ENCODE data around the gene SEPTIN5. TPM values are rescaled to one million over a fixed set of nuclear protein-coding genes. Genes with fewer than 3 reads are reported as not detected.

The SEPTIN5 gene
- polyA plus RNA-seq, 4 donors, result 33.6 to 37.5 (median 34.6) TPM

- no peak for DNase-seq (ENCODE audit: low read depth in 4 of 4, low spot score in 3 of 4)
Observed at GRCh38 chr22:19745155-19746101, 31.1 kb downstream of the SEPTIN5 start.

GRCh38 chr22:19746726-19747125, 32.4 kb downstream of the SEPTIN5 start:
- no peak for DNase-seq (ENCODE audit: low read depth in 4 of 4, low spot score in 3 of 4)

DNA sequence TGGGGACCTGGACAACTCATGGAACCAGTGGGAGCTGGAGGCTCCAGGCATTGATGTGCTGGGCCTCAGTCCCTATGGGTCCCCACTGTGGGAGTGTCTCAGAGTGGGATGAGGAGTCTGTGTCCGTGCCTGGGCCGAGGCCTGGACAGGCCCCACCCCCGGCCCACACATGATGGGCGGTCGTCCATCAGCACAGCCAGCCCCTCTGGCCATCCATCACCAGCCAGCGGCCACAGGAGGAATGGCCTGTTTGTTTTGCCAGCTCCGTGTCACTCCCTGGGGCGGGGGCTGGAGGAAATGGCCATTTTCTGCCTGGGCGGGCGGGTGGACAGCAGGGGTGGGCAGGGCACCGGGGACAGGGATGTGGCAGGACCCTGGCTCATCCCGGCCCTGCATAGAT, 33.2 kb downstream of the SEPTIN5 start:
- no peak for DNase-seq (ENCODE audit: low read depth in 4 of 4, low spot score in 3 of 4)

GRCh38 chr22:19748139-19748538, 33.8 kb downstream of the SEPTIN5 start:
- no peak for DNase-seq (ENCODE audit: low read depth in 4 of 4, low spot score in 3 of 4)

DNA sequence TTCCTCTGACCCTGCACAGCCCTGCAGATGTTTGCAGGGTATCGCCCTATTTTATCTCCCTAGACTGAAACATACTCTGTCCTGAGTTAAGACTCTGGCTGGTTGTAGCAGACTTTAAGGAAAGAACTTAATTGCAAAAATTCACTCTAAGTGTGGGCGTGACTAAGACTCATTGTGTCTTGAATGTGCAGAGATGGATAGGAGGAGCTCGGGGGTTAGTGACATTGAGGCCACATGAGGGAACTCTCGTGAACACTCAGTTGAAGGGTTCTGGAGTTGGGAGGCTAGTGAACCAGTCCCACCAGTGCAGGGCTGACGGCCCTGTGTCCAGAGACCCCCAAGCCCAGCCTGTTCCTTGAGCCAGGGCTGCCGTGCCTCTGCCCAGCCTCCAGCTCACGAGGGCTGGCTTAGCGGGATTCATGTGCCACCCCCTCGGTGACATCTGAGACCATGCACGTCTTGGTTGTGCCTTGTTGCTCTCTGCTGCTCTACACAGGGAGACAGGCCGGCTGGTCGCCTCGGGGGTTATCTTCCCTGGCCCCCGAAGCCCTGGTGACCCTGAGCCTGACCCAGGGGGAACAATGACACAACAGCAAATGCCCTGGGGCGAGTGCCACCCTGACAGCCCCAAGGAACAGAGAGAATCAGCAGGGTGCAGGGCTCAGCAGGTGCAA, 34.8 kb downstream of the SEPTIN5 start:
- no peak for DNase-seq (ENCODE audit: low read depth in 4 of 4, low spot score in 3 of 4)

DNA sequence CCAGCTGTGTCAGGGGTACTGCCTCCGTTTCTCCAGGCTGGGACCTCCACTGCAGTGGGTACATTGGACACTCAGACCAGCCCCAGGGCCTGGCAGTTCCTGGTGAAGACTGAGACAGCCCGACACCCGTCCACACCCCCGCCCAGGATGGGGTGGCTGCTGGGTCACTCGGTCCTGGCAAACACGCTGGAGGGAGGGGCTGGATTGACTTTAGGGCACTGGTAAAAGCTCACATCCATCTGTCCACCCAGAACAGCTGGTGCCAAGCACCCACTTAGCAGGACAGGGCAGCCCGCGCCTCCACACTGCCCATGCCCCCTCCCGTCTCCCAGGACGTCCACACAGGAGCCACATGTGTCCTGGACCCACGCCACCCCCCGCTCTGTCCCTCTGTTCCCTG, 35.6 kb downstream of the SEPTIN5 start:
- no peak for DNase-seq (ENCODE audit: low read depth in 4 of 4, low spot score in 3 of 4)

DNA sequence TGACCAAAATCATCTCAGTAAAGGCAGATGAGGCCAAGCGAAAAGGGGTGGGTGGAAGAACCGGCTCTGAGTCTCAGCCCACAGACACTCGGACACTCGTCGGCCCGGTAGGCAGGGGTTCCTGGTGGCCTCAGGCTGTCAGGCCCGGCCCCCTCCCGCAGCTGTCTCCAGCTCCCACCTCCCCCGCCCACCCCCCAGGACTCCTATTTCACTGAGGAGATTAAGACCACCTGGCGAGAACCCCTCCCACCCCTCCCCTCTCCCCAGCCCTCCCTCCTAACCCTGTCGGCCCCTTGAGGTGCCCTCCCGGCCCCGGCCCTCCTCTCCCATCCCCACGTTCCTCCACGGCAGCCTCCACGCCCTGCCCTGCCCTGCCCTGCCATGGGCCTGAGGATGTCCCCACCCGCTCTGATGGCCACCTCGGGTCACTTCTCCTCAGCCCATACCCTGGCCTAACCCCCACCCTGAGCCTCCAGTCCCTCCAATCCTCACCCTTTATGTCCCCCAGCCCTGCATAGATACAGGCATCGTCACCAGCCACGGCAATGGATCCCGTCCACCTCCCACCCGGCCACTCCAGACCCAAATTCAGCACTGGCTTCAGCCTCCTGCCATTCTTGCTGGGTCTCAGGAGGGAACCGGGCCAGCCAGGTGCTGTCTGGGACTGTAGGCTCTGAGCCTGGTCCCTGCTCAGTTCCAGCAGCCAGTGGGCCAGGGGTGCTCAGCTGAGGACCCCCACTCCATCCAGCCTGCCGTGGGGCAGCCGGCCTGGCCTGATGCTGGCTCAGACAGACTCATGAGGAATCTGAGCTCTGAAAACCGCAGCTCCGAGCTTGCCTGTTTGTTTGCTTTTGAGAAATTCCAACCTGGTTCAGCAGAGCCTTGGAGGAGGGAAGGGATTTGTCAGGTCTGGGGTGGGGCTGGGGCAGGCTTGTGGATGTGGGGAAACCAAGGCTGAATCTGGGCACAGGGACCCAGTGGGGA, 36.5 kb downstream of the SEPTIN5 start:
- no peak for DNase-seq (ENCODE audit: low read depth in 4 of 4, low spot score in 3 of 4)

GRCh38 chr22:19751497-19752245, 37.4 kb downstream of the SEPTIN5 start:
- DNase-seq (ENCODE audit: low read depth in 4 of 4, low spot score in 3 of 4), result no peak

DNA sequence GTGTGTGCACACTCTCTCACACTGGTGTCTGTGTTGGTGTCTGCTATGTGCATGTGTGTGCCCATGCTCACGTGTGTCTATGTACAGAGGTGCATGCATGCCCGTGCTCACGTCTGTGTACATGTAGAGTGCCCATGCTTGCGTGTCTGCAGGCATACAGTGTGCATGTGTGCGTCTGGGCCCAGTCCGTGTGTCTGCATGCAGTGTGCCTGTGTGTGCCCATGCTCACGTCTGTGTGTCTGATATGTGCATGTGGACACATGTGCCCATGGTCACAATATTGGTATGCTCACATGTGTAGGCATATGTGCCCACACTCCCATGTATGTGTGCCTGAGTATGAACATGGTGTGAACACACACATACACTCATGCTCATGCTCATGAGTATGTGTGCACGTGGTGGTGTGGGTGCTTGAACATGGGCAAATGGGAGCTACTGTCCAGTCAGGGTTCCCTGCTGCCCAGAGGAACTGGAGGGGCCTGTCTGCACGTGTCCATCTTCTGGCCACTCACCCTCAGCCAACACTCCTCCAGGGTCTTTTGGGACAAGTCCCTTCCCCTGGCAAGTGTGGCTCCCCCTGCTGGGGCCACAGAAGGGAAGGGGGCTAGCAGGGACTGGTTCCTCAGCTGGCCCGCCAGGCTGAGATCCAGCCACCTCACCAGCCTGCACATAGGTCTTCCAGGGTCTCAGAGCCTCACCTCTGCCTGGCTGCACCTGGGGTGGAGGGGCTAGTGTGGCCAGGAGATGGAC, 39.0 kb downstream of the SEPTIN5 start:
- no peak for DNase-seq (ENCODE audit: low read depth in 4 of 4, low spot score in 3 of 4)

DNA sequence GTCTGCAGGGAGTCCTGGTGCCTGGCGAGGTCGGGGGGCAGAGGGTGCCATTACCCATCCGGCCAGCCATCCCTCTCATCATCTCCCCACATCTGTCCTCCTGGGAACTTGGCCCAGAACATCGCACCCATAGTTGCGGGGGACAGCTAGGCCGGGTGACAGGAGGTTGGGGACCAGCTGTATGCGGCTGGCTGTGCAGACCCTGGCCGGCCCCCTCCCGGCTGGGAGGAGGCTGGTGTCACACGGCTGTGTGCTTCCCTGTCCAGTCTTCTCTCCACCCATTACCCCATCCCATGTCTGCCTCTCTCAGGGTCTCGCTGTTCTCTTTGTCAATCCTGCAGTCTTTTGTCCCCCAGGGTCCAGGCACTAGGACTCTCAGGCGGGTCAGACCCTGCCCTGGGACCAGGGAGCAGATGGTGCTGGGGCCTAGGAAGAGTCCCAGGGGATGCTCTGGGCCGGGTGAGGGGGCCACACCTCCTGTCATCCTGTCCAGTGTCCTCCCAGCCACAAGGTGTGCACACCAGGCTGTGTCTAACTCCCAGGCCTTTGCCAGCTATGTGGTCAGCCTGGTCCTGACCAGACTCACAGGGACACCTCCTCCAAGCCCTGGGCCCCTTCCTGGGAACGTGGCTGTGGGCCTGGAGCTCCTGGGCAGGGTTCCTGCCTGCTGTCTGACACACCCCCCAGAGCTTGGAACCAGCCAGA, 39.8 kb downstream of the SEPTIN5 start:
- DNase-seq (ENCODE audit: low read depth in 4 of 4, low spot score in 3 of 4), result no peak

DNA sequence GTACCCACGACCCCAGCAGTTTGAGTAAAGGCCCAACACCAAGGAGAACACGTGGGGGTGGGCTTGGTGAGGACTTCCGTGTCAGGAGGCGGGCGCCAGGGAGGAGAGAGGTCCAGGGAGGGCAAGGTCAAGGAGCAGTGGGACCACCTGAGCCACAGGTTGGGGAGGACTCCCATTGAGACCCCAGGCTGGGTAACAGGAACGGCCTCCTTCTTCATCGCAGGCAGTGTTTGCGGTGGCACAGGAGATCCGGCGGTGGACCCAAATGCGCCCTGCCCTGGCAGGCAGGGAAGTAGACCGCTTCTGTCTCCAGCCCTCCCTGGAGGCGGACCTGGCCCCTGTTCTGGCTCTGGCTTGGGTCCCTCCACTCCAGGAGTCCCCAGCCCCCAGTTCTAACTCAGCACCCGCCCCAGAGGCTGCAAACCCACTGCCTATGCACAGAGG, 40.4 kb downstream of the SEPTIN5 start:
- DNase-seq (ENCODE audit: low read depth in 4 of 4, low spot score in 3 of 4), result no peak

DNA sequence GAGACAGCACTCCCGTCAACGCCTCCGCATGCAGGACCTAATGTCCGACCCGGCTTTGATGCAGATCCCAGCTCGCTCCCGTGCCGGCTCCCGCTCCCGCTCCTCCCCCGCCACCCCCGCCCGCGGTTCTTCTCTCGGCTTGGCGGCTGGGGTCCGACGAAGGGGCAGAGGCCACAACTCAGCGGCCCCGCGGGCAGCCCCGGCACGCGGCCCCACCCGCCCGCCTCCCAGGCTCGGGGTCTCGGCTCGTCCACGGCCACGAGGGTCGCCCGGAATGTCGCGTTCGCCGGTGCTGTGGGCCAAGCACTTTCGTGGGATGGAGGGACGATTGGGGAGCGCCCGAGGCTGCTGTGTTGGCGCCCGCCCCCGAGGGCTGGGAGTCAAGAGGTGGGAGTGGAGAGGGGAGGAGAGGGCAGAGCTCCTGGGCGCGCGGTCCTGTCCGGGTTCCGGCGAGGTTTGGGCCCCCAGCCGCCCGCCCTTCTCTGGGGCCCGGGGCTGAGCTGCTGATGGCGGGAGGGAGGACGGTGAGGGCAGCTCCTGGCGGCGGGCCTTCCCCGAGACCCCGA, 40.9 kb downstream of the SEPTIN5 start:
- no peak for DNase-seq (ENCODE audit: low read depth in 4 of 4, low spot score in 3 of 4)

DNA sequence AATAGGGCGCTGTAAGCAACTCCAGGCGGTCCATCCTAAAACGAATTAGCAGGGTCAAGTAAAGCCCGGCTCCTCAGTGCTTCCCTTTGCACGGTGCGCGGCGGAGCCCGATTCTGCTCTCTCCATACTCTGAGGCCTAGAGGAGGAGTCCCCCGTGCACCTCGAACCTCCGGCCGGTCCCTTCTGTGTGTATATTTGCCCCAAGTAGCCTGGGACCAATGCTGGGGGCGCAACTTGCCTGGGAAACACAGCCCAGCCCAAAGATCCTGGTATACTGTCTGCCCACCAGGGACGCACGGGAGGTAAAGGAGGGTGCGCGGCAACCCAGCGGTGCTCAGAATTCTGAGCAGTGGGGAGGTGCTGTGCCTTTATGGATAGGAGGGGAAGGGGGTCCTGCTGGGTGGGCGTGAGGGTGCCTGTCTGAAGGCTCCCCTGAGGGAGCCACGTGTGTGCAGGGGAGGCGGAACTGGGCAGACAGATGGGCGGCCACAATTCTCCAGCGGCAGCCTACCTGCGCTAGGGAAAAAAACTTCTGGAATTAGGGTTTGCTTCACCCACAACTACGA, 41.5 kb downstream of the SEPTIN5 start:
- no peak for DNase-seq (ENCODE audit: low read depth in 4 of 4, low spot score in 3 of 4)

DNA sequence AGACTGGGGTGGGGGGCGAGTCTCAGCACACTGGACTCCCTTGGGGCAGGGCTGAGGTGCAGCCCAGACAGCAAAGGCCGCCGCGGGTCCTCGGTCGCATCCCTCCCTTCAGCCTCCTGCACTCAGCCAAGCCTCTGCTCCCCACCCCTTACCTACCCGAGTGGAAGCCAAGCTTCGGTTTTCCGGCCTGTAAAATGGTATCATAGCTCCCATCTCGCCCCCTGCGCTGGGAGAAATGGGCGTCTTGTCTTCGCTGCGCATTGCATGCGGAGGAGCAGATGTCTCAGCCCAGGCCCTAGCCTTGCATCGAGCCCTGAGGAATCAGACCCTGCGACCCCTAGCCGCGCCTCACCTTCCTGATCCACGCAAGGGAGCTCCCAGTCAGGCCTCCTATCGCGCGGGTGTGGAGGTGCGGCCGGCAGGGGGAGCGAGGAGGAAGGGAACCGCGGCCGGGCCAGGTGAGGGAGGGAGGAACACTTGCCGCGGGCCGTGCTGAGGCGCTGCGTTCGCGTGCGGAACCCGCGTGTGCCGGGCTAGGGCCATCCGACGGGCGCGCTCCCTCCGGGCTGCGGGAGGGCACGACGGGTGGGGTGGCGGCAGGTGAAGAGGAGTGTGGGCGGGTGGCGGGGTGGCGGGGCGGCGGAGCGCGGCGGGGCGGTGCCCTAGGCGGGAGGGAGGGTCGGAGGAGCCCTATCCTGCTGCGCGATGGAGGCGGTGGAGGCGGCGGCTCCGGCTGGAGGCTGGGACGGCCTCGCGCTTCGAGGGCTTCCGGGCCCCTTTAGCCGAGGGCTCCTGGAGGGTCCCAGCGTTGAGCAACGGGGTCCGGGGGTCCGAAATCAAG, 42.2 kb downstream of the SEPTIN5 start:
- DNase-seq (ENCODE audit: low read depth in 4 of 4, low spot score in 3 of 4), result no peak

GRCh38 chr22:19757140-19757984, 43.1 kb downstream of the SEPTIN5 start:
- DNase-seq (ENCODE audit: low read depth in 4 of 4, low spot score in 3 of 4), result no peak

Measured in right renal pelvis (tissue), 4 donors.